Measurements from ENCODE around the gene GCNT1.
A peak's percentile ranks its signal among the peaks of the same experiment; 100 is the strongest.

The GCNT1 gene

DNA sequence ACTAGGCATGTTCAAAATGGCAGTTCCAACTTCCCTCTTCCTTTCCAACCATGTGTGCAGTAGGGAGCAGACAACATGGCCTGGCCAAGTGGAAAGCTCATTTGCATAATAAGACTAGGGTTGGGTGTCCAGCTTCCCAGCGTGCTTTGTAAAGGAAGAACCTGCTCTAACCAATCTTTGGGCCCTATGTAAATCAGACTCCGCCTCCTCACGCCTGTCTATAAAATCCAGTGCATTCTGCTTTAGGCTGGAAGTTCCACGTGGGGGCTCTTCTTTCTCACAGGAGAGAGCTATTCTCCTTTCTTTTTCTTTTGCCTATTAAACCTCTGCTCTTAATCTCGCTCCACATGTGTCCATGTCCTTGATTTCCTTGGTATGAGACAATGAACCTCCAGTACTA, 83.4 kb downstream of the GCNT1 start:
- DNase-seq = no peak

DNA sequence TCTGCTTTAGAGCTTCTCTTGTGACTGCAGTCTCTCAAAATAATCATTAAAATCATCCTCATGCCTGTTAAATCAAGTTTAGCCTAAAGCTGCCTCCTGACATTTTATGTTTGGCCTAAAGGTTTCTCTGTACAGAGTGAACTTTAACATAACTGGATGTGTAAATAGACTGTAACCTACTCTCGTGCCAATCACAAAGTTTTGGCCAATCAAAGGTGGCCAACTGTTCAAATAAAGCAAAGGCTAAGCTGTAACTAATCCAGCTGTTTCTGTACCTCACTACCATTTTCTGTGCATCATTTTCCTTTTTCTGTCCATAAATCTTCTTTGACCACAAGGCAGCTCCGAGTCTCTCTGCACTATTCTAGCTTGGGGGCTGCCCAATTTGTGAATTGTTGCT, 86.2 kb downstream of the GCNT1 start:
- DNase-seq = no peak

DNA sequence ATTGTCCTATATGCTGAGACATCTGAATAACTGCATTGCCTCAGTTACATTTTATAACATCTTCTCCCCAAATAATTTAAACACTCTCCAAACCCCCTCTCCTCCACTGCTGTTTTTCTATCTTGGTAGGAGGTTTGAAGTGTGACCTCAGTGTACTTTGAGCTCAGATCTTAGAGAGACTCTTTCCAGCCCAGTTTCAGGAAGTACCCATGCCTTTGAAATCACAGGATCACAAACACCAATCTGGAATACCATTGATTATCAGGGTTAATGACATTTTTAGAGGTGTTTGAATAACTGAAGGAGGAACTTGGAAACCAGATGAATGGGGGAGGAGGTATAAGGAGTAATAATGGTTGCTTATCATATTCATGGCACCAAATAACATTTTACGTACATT, 93.2 kb downstream of the GCNT1 start:
- no peak for DNase-seq

GRCh38 chr9:76552751-76553455, 93.9 kb downstream of the GCNT1 start:
- peak in 1 of 2 donors; percentile 66 for DNase-seq

- no peak for DNase-seq
Measured at GRCh38 chr9:76553680-76554079, 94.7 kb downstream of the GCNT1 start.

Measured in inflammatory macrophage treated with lipopolysaccharide for 1 hour (primary cell).